ENCODE data around the gene MSANTD3.
"Not testable (repeated sequence)": the region's sequence is repeated elsewhere in the genome, so short reads cannot be mapped to it uniquely, and the experiment has no call there.

The MSANTD3 gene, protein sequence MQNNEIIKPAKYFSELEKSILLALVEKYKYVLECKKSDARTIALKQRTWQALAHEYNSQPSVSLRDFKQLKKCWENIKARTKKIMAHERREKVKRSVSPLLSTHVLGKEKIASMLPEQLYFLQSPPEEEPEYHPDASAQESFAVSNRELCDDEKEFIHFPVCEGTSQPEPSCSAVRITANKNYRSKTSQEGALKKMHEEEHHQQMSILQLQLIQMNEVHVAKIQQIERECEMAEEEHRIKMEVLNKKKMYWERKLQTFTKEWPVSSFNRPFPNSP

DNA sequence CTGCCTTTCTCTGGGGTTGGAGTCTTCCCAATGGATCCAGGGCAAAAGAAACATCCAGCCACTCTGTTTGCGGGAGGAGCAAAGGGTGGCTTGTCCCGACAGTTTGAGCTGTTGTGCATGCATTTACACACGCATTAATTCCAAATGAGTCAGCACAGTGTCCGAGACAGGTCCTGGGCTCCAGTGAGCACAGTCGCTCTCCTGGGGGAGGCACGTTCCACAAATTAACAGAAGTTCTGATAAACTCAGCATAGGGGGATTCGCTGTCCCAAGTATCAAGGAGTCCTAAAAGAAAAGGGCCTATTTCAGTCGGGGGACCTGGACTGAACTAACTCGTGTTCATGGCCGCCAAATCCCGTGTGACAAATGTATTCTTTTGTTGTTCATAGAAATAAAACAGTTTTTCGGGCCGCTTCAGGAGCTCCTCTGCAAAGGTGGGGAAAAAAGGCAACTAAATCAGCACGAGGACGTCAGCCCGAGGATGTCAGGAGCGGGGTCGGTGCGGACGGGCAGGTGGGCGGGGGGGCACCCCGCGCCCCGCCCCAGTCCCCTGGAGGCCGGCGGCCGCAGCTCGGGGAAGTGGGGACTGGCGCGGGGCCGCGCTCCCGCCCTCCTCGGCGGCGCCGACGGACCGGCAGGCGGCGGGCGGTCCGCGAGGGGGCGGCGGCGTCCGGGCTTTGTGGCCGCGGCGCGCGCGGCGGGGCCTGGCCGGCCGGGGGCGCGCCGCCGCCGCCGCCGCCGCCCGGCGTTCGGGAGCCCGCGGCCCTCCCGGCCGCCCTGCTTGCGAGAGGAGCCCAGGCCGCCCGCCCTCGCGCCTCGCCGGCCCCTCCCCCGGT is at the start of gene MSANTD3:
TSS of gene MSANTD3 (plus strand) at position 614 of the 836 bp plus-strand sequence. CDS start 14,796 bp downstream, outside the sequence.
- DNase-seq, result peak; percentile 45

DNA sequence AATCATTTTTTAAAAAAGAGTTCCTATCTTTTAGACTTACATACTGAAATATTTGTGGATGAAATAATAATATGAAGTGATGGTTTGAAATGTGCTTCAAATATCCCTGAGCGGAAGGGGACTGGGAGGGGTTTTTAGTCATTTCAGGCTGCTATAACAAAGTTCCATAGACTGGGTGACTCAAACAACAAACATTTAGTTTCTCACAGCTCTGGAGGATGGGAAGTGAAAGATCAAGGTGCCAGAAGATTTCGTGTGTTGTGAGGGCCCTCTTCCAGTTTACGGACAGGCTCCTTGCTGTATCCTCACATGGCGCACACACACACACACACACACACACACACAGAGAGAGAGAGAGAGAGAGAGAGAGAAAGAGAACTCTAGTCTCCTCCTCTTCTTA is 47.1 kb upstream of the MSANTD3 start:
- DNase-seq, result no peak

DNA sequence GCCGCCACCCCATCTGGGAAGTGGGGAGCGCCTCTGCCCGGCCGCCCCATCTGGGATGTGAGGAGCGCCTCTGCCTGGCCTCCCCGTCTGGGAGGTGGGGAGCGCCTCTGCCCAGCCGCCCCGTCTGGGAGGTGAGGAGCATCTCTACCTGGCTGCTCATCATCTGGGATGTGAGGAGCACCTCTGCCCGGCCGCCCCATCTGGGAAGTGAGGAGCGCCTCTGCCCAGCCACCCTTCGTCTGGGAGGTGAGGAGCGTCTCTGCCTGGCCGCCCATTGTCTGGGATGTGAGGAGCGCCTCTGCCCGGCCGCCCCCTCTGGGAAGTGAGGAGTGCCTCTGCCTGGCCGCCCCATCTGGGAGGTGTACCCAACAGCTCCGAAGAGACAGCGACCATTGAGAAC is 34.0 kb upstream of the MSANTD3 start:
- DNase-seq, result not testable (repeated sequence)

DNA sequence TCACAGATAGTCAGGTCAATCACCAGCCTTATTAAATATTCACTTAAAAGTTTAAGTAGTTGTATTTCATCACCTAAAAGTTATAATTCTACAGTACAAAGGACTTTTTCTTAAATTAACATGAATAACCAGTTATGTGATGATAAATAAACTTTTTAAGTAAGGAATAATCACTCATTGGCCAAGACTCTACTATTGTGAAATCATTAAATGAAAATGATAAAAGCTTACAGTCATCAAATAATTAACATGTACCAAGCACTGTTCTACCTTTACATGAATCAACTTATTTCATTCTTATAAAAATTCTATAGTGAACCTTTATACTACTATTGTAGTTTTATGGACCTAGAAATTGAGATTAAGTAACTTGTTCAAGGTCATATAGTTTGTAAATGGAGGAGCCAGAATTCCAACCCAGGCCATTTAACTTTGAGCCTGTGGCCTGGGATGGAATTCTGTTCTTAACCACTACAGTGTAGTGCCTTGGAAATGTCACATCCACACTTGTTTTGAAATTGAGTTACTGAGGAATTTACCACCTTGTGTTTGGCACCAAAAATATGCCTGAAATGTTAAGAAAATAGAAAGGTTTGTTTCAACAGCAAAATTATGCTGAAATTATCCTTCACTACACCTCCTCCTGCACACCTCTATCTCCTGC is 32.8 kb upstream of the MSANTD3 start:
- DNase-seq, result no peak

DNA sequence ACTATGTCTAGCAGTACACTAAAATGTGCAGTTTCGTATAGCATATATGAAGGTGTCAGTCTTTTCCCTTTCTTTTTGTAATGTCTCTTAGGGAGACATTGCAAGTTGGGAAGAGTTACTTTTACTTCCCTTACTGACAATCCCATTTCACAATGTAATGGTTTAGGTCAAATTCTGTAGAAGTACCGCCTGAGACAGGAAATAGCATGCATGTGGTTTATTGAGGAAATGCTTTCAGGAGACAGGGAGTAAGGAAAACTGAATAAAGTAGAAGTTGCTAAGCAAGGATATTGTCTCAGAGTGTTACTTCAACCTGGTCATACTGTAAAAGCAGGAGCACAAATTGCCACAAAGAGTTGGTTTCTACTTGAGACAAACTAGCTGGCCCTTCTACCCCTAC is 32.1 kb upstream of the MSANTD3 start:
- no peak for DNase-seq

DNA sequence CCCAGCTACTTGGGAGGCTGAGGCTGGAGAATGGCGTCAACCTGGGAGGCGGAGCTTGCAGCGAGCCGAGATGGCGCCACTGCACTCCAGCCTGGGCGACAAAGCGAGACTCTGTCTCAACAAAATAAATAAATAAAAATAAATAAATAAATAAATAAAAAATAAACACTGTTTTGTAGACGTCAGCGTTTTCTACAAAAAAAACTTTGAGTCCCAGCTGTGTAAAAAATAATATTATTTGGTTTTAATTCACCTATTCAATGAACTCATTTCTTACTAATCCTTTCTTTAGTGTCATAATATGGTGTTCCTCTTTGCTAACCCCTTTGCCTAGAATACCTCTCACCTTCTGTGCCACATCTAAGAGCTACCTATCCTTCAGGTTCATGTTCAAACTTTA is 30.2 kb upstream of the MSANTD3 start:
- DNase-seq, result no peak

DNA sequence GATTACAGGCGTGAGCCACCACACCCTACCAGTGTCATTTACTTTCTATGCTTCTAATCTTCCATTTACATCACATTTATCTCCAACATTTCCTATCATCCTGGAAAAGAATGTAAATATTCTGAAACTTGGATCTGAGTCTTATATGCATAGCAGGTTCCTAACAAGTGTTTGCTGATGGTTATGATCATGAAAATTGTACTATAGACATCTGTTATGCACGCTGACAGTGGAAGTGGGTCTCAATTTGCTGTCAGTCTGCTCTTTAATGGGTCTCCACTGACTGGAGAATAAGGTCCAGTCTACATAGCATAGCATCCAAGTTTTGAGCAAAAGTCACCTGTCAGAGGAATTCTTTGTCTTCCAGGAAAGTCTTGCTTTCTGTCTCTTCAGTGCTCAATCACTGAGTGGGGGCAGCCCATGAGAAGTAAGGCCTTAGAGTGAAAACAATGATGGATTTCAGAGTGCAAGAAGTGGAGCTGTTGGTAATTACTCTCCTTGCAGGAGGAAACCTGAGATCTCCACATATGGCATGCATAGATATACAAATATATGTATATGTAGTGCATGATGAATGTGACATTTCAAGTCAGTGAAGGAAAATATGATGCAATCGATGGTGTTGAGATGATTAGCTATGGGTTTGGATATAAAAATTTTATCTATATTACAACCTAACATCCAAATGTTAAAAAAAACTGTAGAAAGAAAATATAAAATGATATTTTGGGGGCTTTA is 29.2 kb upstream of the MSANTD3 start:
- no peak for DNase-seq

DNA sequence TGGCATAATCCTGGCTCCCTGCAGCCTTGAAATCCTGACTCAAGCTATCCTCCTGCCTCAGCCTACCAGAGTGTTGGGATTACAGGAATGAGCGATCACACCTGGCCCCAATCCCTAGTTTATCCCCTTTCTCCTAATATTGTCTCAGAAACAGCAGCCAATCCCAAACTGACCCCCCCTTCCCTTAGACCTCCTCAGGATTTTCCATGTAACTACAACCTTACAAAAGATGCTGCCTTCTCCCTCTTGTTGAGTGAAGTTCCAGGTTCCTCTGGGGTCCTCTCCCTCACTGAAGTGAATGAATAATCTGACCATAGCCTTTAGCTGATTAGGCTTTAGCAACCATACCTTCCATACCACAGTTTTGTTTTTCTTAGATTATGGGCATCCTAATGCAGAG is 25.9 kb upstream of the MSANTD3 start:
- DNase-seq, result no peak

DNA sequence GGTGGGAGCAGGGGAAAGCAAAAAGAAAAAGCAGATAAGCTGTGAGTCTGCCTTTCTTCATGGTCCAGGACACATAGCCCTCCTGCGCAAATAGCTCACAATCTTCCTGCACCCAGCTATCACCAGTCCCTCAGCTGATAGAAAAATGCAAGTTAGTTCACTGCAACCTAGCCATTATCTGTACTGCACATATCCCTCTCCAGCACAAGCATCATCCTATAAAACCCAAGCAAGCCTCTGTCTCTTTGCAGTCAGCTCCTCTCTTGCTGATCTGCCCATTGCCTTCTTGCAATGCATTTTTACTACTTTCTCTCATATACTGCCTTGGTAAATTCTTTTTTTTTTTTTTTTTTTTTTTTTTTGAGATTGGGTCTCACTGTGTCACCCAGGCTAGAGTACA is 20.0 kb upstream of the MSANTD3 start:
- DNase-seq, result no peak

DNA sequence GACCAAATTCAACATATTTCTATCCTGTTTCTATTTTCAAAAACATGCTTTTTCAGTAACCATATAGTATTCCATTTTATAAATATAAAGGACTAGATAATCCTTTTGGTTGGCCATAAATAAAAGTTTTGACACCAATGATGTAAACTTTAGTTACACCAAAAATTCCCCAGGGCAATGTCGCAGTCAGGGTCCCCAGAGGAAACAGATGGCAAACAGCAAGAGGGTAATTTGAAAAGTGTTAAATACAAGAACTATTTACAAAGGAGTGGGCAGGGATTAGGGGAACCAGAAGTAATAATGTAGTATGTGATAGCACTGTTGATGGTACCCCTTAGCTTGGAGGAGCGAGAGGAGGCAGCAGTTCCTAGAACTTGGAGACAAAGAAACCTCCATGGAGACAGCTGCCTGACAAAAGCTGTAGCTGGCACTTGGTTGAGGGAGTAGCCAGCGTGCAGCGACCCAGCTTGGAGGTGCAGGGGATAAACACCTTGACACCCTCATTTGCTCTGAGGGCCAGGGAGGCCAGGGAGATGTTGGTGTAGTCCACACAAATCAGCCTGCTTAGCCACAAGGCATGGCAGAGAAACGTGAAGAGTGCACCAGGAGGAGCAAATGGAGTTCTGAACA is 18.3 kb upstream of the MSANTD3 start:
- no peak for DNase-seq

DNA sequence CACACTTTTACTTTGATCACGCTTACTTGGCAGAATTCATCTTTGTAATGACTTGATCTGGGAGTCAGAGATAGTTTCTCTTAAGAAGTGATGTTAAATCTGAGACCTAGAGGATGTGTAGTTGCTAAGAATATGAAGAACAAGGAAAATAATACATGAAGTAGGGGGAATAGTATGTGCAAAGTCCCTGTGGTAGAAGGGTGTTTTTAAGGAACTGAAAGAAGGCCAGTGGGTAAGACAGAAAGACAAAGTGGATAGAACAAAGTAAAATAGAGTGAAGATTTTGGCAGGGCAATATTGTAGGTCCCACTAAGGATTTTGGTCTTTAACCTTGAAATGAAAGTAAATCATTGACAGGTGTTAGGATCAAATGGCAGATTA is 17.8 kb upstream of the MSANTD3 start:
- DNase-seq, result no peak

DNA sequence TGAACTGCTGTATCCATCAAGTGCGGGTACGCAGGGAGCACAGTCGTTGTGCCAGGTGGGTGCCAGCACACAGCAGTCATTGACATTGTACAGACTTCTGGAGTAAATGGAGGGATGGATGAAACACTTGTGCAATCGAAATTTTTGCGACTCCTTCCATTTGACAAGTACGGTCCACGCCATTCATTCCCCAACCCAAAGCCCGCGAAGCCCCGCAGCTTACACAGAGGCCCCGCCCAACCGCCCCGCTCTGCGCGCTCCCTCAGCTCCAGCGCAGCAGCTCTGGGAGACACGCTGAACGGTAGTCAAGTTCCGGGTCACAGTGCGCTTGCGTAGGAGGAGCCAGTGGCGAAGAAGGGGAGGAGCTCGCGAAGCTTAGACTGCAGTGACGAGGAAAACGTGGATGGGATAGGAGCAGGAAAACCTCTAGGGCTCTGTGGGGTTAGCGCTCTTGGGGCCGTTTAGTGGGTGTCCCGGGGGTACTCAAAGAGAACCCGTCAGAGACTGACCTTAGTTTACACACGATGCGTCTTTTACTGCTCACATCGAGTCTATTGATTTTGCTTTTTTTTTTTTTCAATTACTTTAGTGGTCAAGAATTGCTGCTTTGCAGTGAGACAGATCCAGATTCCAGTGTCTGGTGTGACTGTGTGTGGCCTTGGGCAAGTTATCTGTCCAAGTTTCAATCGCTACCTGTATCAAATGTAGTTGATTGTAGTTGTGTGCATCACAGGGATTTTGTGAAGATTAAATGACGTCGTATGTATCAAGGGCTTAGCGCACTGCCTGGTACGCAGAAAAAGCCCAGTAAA is 15.3 kb upstream of the MSANTD3 start:
- peak; percentile 86 for DNase-seq

DNA sequence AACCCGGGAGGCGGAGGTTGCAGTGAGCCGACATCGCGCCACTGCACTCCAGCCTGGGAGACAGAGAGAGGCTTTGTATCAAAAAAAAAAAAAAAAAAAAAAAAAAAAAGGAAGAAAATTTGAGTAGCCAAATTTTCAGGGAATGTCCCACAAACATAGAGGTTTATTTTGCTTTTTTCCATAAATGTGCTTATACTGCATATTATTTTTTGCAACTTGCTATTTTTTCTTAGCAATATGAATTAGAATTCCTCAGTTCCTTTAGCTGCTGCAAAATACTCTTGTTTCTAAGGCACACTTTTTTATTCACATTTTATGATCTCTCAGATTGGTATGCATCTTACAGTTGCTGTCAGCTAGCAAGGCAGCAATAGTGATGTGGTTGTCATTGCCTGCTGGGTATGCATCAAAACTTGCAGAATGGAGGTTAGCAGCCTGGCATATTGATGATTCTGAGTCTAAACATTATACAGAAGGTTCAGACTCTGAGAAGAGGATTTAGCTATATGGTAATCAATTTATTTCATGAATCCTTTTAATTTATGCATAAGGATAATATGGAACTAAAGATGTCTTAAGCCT is 13.0 kb upstream of the MSANTD3 start:
- DNase-seq, result no peak

DNA sequence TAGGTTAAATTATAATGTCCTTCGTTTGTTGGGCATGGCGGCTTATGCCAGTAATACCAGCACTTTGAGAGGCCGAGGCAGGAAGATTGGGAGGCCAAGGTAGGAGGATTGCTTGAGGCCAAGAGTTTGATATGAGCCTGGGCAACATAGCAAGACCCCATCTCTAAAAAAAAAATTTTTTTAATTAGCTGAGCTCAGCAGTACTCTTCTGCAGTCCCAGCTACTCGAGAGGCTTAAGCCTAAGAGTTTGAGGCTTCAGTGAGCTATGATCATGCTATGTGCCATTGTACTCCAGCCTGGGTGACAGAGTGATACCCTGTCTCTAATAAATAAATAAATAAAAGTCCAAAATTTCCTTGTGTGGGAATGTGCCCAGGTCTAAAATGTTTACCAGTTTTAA is 9.1 kb upstream of the MSANTD3 start:
- DNase-seq, result no peak

DNA sequence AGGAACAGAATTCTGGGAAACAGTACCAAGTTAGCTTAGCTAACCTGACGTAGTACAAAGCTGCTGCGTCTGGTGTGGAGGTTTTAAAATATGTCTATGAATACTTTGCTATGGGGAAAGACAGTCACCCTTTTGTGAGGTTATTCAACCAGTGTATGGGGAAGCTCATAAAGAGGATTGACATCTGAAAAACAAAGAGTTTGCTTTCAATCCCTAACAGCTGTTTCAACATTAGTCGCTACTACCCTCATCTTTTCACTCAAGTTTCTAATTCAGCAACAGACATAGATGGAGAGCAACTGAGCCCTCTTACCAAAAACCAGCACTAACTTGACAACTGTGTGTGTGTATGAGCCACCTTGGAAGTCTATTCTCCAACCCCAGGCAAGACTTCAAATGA is 7.8 kb upstream of the MSANTD3 start:
- DNase-seq, result no peak

DNA sequence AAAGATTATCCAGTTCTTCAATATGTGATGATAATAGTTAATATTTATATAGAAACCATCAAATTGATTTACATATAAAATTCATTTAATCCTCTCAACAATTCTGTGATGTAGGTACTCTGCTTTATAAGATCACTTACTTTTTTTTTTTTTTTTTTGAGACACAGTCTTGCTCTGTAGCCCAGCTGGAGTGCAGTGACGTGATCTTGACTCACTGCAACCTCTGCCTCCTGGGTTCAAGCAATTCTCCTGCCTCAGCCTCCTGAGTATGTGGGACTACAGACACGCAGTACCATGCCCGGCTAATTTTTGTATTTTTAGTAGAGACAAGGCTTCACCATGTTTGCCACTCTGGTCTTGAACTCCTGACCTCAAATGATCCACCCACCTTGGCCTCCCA is 5.8 kb upstream of the MSANTD3 start:
- DNase-seq, result not testable (repeated sequence)

DNA sequence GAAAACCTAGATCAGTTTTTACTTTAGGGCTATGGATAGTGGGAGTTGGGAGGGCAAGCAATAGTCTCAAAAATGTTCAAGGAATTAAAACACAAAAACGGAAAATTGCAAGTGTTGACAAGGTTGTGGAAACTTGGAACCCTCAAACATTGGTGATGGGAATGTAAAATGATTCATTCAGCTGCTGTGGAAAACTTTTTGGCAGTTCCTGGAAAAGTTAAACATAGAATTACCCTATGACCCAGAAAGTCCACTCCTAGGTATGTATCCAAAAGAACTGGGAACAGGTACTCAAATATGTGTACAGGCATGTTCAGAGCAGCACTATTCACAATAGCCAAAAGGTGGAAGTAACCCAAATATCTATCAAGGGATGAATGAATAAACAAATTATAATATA is 1.2 kb upstream of the MSANTD3 start:
- no peak for DNase-seq

DNA sequence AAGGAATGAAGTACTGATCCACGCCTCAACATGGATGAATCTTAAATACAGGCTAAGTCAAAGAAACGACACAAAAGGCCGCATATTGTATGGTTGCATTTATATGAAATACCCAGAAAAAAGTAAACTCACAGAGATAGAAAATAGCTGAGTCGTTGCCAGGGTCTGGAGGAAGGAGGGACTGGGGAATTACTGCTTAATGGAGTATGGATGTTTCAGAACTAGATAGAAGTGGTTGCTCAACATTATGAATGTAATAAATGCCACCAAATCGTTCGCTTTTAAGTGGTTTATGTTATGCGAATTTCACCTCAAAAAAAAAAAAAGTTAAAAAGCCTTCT is 784 bp upstream of the MSANTD3 start:
- no peak for DNase-seq

DNA sequence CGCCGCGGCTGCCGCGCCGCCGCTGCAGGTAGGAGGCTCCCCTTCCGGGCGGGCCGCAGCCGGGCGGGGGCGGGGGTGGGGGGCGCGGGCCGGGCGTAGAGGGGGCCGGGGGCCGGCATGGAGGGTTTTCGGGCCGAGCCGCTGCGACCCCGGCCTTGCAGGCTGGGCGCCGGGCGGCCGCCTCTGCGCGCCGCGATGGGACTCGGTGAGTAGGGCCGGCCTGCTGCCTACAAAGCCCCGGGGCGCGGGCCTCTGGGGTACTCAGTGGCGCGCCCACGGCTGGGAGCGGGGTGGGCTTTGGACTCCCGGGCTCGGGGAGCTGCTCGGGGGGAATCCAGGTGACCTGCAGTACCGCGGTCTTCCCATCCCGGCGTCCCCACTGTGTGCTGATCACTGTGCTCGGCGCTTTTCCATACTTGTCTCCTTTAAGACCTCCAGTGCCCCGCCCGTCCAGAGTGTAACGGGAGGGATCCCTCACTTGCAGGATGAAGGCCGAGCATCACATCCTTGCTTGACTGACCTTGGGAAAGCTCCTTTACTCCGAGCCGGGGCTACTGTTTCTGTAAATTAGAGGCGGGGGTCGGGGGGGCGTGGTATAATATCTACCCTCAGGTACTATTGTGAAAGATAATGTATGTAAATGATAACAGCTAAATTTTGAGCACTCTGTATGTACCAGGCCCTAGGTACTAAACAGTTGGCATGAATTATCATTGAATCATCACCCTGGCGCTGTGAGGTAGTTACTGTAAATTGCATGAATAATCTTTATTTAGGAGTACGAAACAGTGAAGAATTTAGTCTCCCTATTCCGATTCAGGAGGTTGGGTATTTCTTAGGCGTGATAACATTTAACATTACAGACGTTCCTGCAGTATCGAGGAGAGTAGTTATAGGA is 672 bp downstream of the MSANTD3 start:
- peak; percentile 19 for DNase-seq

DNA sequence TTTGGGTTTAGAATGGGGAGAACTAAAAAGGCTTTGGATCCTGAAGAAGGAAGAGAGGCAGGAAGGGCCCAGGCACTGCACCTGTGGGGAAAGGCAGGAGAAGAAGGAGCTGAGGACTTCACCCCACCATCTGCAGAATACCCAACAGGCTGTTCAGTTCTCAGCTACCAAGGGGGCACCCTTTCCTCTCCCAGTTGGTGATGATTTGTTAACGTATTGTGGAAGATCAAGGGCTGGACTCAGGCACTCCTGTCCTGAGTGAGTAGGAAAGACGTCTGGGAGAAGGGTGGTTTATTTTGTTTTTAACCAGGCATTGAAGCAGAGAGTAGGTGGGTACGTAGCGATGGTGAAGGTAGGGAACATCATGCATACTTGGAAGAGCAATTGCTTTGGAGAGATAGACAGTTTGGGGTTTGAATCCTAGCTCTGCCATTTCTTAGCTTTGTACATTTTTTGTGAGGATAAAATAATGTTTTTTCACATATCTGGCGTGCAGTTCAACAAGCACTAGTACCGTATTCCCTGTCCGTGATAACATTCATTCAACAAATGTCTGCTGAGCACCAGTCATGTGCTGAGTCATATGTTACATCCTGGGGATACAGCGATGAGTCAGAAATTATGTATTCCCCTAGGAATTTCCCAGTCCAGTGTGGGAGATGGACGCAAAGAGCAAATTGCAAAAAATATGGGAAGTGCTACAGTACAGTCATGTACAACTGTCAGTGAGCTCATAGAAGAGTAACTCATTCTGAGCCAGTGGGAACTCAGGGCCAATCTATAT is 2.1 kb downstream of the MSANTD3 start:
- no peak for DNase-seq

Measured in stimulated activated naive CD4-positive, alpha-beta T cell treated with Interleukin-2 at 50 U/mL for 16 hours (primary cell).